OCI-LY7 (cell line): ENCODE data around the gene PCNT.

Experiments
- EZH2phosphoT487 ChIP-seq: fragments of 200-600 bp; sonication (generic); IDR thresholded peaks from 2 replicates; pipeline ENCODE4 v1.6.1; 2018; ENCODE audit warnings: low read depth, borderline replicate concordance, mild to moderate bottlenecking, mixed run types, antibody characterized with exemption, low read length, moderate library complexity, mixed read lengths
- TF ChIP-seq, protein P1 (sequence below): fragments of 200-600 bp; sonication (generic); conservative IDR thresholded peaks from 2 replicates; pipeline ENCODE4 v1.5.1; 2014; ENCODE audit warnings: mild to moderate bottlenecking, antibody characterized with exemption, low read length, moderate library complexity, mixed read lengths

DNA sequence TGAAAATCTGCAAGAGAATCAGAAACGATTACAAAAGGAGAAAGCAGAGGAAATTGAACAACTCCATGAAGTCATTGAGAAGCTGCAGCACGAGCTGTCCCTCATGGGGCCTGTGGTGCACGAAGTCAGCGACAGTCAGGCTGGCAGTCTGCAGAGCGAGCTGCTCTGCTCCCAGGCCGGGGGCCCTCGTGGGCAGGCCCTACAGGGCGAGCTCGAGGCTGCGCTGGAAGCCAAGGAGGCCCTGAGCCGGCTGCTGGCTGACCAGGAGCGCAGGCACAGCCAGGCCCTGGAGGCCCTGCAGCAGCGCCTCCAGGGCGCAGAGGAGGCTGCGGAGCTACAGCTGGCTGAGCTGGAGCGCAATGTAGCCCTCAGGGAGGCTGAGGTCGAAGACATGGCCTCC lies 87.3 kb downstream of the PCNT start:
- TF ChIP-seq, protein P1, sequence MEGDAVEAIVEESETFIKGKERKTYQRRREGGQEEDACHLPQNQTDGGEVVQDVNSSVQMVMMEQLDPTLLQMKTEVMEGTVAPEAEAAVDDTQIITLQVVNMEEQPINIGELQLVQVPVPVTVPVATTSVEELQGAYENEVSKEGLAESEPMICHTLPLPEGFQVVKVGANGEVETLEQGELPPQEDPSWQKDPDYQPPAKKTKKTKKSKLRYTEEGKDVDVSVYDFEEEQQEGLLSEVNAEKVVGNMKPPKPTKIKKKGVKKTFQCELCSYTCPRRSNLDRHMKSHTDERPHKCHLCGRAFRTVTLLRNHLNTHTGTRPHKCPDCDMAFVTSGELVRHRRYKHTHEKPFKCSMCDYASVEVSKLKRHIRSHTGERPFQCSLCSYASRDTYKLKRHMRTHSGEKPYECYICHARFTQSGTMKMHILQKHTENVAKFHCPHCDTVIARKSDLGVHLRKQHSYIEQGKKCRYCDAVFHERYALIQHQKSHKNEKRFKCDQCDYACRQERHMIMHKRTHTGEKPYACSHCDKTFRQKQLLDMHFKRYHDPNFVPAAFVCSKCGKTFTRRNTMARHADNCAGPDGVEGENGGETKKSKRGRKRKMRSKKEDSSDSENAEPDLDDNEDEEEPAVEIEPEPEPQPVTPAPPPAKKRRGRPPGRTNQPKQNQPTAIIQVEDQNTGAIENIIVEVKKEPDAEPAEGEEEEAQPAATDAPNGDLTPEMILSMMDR: no peak
- TF ChIP-seq EZH2phosphoT487: no peak
